ENCODE data around the gene MAP3K2.

MAP3K2 gene

GRCh38 chr2:127288274-127288673 lies 99.5 kb downstream of the MAP3K2 start:
- DNase-seq: no peak

- DNase-seq: no peak
Measured at GRCh38 chr2:127283275-127283674, 104.5 kb downstream of the MAP3K2 start.

DNA sequence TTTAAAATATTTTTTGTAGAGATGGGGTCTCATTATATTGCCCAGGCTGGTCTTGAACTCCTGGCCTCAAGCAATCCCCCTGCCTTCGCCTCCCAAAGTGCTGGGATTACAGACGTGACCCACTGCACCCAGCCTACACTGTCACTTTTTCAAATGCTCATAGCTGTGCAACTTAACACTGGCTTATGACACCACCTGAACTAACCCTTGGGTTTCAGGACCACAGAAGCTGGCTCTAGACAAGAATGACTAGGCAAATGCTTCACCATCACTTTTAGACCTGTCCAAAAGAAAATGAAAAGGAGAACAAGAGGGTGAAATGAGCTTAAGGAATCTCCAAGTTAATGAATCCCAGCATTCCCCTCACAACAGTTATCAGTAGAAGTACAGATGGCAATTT lies 107.1 kb downstream of the MAP3K2 start:
- no peak for DNase-seq

DNA sequence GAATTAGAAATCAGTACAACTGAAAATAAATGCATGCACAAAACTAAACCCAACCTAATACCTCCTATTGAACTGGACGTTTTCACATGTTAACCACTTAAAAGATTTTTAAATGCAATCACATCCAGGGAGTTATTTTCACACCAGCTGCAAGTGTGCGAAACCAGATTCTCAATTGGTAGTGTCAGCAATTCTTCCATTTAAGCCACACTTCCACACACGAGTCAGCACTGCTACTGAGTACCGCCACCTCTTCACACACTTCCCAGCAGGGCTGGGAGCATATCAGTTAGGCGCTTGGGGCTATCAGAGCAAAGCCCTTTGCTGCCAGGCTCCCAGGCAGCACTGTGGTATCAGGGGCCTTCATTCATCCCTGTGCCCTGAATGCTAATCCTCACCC lies 108.0 kb downstream of the MAP3K2 start:
- no peak for DNase-seq

GRCh38 chr2:127278959-127279358 lies 108.8 kb downstream of the MAP3K2 start:
- no peak for DNase-seq

GRCh38 chr2:127277028-127277427 lies 110.7 kb downstream of the MAP3K2 start:
- no peak for DNase-seq

- no peak for DNase-seq
Measured at GRCh38 chr2:127275789-127276188, 112.0 kb downstream of the MAP3K2 start.

- no peak for DNase-seq
Measured at GRCh38 chr2:127275356-127275755, 112.4 kb downstream of the MAP3K2 start.

GRCh38 chr2:127270663-127271062 lies 117.1 kb downstream of the MAP3K2 start:
- no peak for DNase-seq

DNA sequence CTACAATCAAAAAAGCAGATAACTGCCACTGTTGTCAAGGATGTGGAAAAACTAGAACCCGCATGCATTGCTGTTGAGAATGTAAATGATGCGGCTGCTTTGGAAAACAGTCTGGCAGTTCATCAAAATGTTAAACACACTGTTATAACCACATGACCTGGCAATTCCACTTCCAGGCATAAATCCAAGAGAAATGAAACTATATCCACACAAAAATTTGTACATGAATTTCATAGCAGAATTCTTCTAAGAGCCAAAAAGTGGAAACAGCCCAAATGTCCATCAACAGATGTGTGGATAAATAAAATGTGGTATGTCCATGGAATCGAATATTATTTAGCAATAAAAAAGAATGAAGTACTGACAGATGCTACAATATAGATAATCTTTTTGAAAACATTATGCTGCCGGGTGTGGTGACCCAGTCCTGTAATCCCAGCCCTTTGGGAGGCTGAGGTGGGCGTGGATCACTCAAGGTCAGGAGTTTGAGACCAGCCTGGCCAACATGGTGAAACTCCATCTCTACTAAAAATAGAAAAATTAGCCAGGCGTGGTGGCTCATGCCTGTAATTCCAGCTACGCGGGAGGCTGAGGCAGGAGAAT lies 125.9 kb downstream of the MAP3K2 start:
- DNase-seq: peak; percentile 35

DNA sequence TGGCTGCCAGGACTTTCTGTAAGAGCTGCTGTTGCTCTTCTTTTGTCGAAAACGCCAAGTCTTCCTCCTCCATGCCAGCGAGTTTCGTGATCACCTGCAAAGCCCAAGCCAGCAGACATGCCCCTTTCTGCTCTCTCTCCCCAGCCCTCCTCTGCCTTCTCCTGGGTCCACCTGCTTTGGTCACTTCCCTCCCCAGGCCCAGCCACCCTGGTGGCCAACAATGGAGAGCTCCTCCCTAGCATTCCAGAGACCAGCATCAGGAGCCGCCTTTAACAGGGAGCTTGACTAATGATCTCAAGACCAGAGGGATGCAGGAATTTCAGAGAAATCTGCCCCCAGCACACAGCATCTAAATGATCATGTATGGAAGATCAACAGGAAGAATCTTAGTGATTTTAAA lies 128.4 kb downstream of the MAP3K2 start:
- DNase-seq: no peak

DNA sequence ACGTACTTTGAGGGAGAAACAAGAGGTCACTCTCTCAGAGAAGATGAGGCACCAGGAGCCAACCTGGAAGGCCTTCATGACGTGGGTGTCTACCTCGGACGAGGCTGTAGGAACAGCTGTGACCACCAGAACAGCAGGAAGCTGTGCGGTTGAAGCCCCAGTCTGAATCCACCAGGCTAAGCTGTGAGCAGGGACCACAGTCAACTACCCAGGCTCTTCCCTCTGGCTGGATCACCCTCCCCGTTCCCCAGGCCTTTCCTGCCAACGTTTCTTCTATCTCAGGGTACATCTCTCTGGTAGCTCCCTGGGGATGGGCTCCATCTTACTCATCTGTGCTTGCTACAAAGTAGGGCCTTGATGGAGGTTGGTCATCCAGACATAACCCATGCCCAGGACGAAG lies 130.9 kb downstream of the MAP3K2 start:
- DNase-seq: no peak

GRCh38 chr2:127256381-127256780 lies 131.4 kb downstream of the MAP3K2 start:
- no peak for DNase-seq

GRCh38 chr2:127255721-127256120 lies 132.1 kb downstream of the MAP3K2 start:
- no peak for DNase-seq

- DNase-seq: no peak
Measured at GRCh38 chr2:127255146-127255545, 132.6 kb downstream of the MAP3K2 start.

GRCh38 chr2:127254386-127254981 lies 133.3 kb downstream of the MAP3K2 start:
- DNase-seq: peak; percentile 76
